ENCODE data around the gene DAO. TPM values are rescaled to one million over a fixed set of nuclear protein-coding genes. Genes with fewer than 3 reads are reported as not detected.

The DAO gene
- total RNA-seq, 2 donors from 2014 or later, result not detected

DNA sequence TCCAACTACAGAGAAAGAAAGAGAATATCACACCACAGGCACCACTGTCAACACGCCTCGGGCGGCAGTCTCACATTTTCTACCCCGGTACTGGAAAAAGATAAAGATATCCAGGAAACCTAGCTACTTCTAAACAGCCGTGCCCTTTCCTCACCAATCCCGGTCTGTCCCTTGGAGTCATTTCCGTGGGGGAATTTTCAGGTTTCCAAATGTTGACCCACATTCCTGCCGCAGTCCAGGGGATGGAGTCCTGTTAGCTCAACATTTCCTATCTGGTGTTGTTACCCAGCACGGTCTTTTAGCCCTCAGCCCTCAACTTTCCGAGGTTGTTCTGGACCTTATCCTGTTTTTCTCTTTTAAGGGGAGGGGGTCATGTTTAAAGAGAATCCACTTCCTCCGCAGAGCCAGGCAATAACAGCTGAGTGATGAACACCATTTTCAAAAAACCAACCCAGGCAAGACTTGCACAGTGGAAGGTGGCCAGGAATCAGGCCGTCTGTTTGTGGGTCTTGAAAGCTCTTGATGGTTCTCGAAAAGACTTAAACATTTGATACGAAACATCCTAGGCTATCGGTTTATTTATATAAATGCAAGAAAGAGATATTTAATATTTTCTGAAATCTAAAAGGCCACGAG is 27.1 kb upstream of the DAO start:
- peaks cover 23% of the 10 kb centered on the region for H3K36me3 ChIP-seq
- TF ChIP-seq, protein P1, sequence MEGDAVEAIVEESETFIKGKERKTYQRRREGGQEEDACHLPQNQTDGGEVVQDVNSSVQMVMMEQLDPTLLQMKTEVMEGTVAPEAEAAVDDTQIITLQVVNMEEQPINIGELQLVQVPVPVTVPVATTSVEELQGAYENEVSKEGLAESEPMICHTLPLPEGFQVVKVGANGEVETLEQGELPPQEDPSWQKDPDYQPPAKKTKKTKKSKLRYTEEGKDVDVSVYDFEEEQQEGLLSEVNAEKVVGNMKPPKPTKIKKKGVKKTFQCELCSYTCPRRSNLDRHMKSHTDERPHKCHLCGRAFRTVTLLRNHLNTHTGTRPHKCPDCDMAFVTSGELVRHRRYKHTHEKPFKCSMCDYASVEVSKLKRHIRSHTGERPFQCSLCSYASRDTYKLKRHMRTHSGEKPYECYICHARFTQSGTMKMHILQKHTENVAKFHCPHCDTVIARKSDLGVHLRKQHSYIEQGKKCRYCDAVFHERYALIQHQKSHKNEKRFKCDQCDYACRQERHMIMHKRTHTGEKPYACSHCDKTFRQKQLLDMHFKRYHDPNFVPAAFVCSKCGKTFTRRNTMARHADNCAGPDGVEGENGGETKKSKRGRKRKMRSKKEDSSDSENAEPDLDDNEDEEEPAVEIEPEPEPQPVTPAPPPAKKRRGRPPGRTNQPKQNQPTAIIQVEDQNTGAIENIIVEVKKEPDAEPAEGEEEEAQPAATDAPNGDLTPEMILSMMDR (IDR thresholded peaks at IDR 0.05), result no peak
- H3K9me3 ChIP-seq, result no peaks in the 10 kb centered on the region
- peak overlapping the region; percentile 94 to 96 for H3K27ac ChIP-seq
- peaks cover 0 to 92% of the 10 kb centered on the region in 2 donors for H3K4me1 ChIP-seq
- DNase-seq (ENCODE audit: low spot score), result peak; percentile 70
- H3K27me3 ChIP-seq, result no peaks in the 10 kb centered on the region
- H3K4me3 ChIP-seq, result peak overlapping the region in 1 of 2 donors; percentile 22

DNA sequence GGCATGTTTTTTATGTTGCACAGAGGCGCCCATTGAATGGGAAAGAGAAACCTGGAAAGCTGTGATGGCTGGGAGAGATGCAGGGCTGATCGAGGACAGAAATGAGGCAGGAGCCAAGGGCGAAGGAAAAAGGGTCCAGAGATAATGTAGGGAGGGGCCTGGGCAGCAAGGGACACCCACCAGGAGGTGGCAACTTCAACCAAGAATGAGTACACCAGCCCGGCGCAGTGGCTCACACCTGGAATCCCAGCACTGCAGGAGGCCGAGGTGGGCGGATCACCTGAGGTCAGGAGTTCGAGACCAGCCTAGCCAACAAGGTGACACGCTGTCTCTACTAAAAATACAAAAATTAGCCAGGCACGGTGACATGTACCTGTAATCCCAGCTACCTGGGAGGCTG is 26.5 kb upstream of the DAO start:
- Histone ChIP-seq H3K4me1 (peaks cover 0 to 92% of the 10 kb centered on the region in 2 donors), H3K27ac (peak overlapping the region; percentile 94 to 96), H3K27me3 (no peaks in the 10 kb centered on the region), H3K36me3 (peaks cover 17% of the 10 kb centered on the region), H3K4me3 (no peak overlapping the region), H3K9me3 (no peaks in the 10 kb centered on the region)
- no peak for DNase-seq (ENCODE audit: low spot score)
- TF ChIP-seq, protein P1 (IDR thresholded peaks at IDR 0.05), result no peak

DNA sequence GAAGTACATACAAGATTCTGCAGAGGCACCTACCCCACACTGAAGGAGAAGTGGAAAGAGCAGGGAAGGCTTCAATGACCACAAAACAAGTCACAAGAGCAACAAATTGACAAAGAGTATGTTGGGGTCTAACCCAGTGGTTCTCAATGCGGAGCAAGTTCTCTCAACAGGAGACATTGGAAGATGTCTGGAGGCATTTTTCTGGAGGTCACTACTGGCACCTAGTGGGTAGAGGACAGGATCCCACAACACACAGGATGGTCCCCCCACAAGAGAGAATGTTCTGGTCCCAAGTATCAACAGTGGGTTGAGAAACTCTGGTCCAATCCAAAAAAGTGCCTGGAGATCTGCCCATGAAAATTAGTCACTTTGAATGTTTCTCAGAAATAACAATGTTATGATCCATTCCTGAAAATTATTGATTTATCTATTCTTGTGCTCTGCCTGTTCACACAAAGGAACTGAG is 25.9 kb upstream of the DAO start:
- H3K4me1 ChIP-seq, result peaks cover 0 to 92% of the 10 kb centered on the region in 2 donors
- peak overlapping the region; percentile 94 to 96 for H3K27ac ChIP-seq
- H3K27me3 ChIP-seq, result no peaks in the 10 kb centered on the region
- peak; percentile 80 for DNase-seq (ENCODE audit: low spot score)
- no peak overlapping the region for H3K4me3 ChIP-seq
- H3K9me3 ChIP-seq, result no peaks in the 10 kb centered on the region
- H3K36me3 ChIP-seq, result peaks cover 11% of the 10 kb centered on the region
- TF ChIP-seq, protein P1 (IDR thresholded peaks at IDR 0.05), result peak in 1 of 2 donors; percentile 68

DNA sequence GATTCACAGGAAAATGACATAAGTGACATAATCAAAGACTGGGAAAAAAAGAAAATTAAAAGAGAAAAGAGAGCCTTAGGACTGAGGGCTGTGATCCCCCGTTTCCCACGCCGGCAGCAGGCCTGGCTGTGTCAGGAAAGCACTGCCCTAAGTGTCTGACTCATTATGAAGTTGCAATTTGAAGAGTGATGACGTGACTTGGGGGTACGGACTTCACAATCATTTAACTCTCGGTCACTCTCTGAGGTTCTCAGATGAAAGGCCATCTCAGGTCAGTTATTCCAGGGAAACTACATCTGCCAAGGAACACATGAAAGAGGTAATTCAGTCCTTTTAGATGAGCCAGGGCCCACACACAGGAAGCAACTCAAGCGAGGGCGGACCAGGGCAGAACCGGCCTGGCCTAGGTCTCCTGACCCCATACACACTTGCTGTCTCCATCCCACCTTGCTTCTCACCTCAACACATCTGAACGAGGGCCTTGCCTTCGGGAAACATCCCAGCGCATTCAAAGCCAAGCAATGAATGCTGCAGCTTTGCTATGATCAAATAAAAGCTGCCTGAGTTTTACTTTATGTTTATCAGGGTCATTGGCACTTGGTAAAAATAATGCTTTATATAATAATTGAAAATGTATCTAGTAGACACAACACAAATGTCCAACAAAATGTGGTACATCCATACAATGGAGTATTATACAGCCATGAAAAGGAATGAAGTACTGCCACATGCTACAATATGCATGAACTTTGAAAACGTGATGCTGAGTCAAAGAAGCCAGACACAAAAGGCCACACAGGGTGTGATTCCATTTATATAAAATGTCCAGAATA is 25.2 kb upstream of the DAO start:
- peak overlapping the region in 1 of 2 donors; percentile 17 for H3K4me3 ChIP-seq
- peak; percentile 87 for DNase-seq (ENCODE audit: low spot score)
- H3K36me3 ChIP-seq, result peaks cover 6% of the 10 kb centered on the region
- TF ChIP-seq, protein P1 (IDR thresholded peaks at IDR 0.05), result no peak
- peaks cover 0 to 88% of the 10 kb centered on the region in 2 donors for H3K4me1 ChIP-seq
- no peaks in the 10 kb centered on the region for H3K9me3 ChIP-seq
- H3K27ac ChIP-seq, result peak overlapping the region; percentile 94 to 96
- no peaks in the 10 kb centered on the region for H3K27me3 ChIP-seq

DNA sequence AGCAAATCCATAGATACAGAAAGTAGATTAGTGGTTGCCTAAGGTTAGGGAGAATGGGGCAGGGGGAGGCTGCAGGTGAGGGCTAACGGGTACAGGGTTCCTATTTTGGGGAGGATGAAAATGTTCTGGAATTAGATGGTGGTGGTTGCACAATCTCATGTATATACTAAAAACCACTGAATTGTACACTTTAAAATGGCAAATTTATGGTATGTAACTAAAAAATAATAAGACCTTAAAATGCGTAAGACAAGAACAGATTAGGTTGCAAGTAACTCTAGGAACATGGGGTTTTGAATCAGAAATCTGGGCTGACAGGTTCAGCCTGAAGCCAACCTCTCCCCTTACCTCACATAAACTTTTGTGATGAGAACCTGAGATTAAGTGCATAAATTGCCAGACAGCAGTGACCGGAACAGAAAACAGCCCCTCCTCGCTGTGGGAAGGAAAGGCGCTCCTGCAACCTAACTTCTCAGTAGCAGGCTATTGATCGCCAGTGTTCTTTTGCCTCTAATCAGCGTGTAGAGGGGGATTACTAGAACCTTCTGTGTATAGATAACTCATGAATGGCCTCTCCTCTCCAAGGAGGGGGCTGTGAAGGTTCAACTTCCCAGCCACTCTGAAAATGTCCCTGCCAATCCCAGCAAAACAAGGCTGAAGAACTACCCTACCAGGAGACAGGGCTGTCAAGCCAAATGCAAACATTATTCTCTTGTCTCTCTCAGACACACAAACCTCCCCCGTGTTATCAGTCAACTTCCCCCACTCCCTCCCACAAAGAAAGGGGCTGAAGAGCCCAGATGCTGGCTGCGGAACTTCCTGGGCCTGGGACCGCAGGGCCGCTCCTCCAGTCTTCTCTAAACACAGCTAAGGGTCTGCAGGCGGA is 24.4 kb upstream of the DAO start:
- no peaks in the 10 kb centered on the region for H3K27me3 ChIP-seq
- H3K27ac ChIP-seq, result peak overlapping the region; percentile 94 to 96
- peak overlapping the region; percentile 75 to 83 for H3K4me3 ChIP-seq
- H3K9me3 ChIP-seq, result no peaks in the 10 kb centered on the region
- no peak for DNase-seq (ENCODE audit: low spot score)
- H3K4me1 ChIP-seq, result peaks cover 0 to 79% of the 10 kb centered on the region in 2 donors
- peaks cover 6% of the 10 kb centered on the region for H3K36me3 ChIP-seq
- TF ChIP-seq, protein P1 (IDR thresholded peaks at IDR 0.05), result no peak

Measured in right atrium auricular region (tissue), 2 donors.